ENCODE data around the gene ASCL4. TPM values are rescaled to one million over a fixed set of nuclear protein-coding genes. Genes with fewer than 3 reads are reported as not detected.
A peak's percentile ranks its signal among the peaks of the same experiment; 100 is the strongest.

The ASCL4 gene
- total and polyA plus RNA-seq, 2 of the 13 experiments (the other 11 are each of a cell fraction or from before 2014, with no cell fraction given): not detected

GRCh38 chr12:107760207-107760808 lies 14.2 kb upstream of the ASCL4 start (continued):
- TF ChIP-seq PPARG (CRISPR knock-in tag; conservative IDR thresholded peaks at IDR 0.05): no peak
- no peak for TF ChIP-seq LRRFIP1 (CRISPR knock-in tag; conservative IDR thresholded peaks at IDR 0.05)
- no peak for TF ChIP-seq JUNB (CRISPR knock-in tag; IDR thresholded peaks at IDR 0.05; ENCODE audit: borderline replicate concordance)
- TF ChIP-seq GTF2F1 (IDR thresholded peaks at IDR 0.05; ENCODE audit: low read length): 0 out of 2 replicates have a peak, but pooled peaks have one; percentile 40
- no peak for TF ChIP-seq ZNF558 (CRISPR knock-in tag; IDR thresholded peaks at IDR 0.05; ENCODE audit: borderline replicate concordance)
- TF ChIP-seq ZEB1 (IDR thresholded peaks at IDR 0.05; ENCODE audit: insufficient replicate concordance, low read depth): peak; percentile 7
- no peak for TF ChIP-seq GMEB1 (CRISPR knock-in tag; IDR thresholded peaks at IDR 0.05; ENCODE audit: borderline replicate concordance)
- TF ChIP-seq ZNF687 (CRISPR knock-in tag; IDR thresholded peaks at IDR 0.05): peak; percentile 67
- TF ChIP-seq SIX1 (CRISPR knock-in tag; IDR thresholded peaks at IDR 0.05; ENCODE audit: borderline replicate concordance): no peak
- no peak for TF ChIP-seq ZNF713 (CRISPR knock-in tag; IDR thresholded peaks at IDR 0.05)
- no peak for TF ChIP-seq ZNF7 (CRISPR knock-in tag; IDR thresholded peaks at IDR 0.05)
- TF ChIP-seq POGZ (CRISPR knock-in tag; IDR thresholded peaks at IDR 0.05): no peak
- TF ChIP-seq RAD51 (IDR thresholded peaks at IDR 0.05; ENCODE audit: borderline replicate concordance): peak; percentile 26; the same call in 1 of the 2 replicates
- TF ChIP-seq ETS1 (CRISPR knock-in tag; IDR thresholded peaks at IDR 0.05): no peak
